Neural progenitor cell (in vitro differentiated cells): ENCODE measurements around the gene THBS3. TPM values are rescaled to one million over a fixed set of nuclear protein-coding genes. Genes with fewer than 3 reads are reported as not detected.
A peak's percentile ranks its signal among the peaks of the same experiment; 100 is the strongest.

Experiments
- DNase-seq: peaks from one replicate; pipeline ENCODE4 v3.0.0-alpha.2; 2016; ENCODE audit warnings: low spot score
- H2AFZ ChIP-seq: fragments of 200-600 bp; sonication (generic); replicated peaks from 2 replicates; pipeline ENCODE4 v1.6.1; 2016; ENCODE audit warnings: antibody characterized with exemption
- H3F3A ChIP-seq: fragments of 200-600 bp; sonication (generic); 2 replicates; pipeline ENCODE4 v1.6.1; 2016; ENCODE audit warnings: antibody characterized with exemption, low read depth
- H3K27ac ChIP-seq: fragments of 200-600 bp; sonication (generic); 2 replicates; pipeline ENCODE4 v1.5.1; 2016; ENCODE audit warnings: mild to moderate bottlenecking
- H3K27me3 ChIP-seq: fragments of 200-600 bp; sonication (generic); 2 replicates; pipeline ENCODE4 v1.6.1; 2016; ENCODE audit warnings: mild to moderate bottlenecking, moderate library complexity
- H3K36me3 ChIP-seq: fragments of 200-600 bp; sonication (generic); 2 replicates; pipeline ENCODE4 v1.5.1; 2016
- H3K4me1 ChIP-seq: fragments of 200-600 bp; sonication (generic); 2 replicates; pipeline ENCODE4 v1.6.1; 2016; ENCODE audit warnings: mixed run types
- H3K4me2 ChIP-seq: fragments of 200-600 bp; sonication (generic); 2 replicates; pipeline ENCODE4 v1.6.1; 2016
- H3K4me3 ChIP-seq: fragments of 200-600 bp; sonication (generic); 2 replicates; pipeline ENCODE4 v1.5.1; 2016
- H3K79me2 ChIP-seq: fragments of 200-600 bp; sonication (generic); 2 replicates; pipeline ENCODE4 v1.6.1; 2016; ENCODE audit warnings: low read depth
- H3K9ac ChIP-seq: fragments of 200-600 bp; sonication (generic); 2 replicates; pipeline ENCODE4 v1.6.1; 2016
- H3K9me3 ChIP-seq: fragments of 200-600 bp; sonication (generic); 2 replicates; pipeline ENCODE4 v1.5.1; 2016; ENCODE audit warnings: low read depth
- H4K20me1 ChIP-seq: fragments of 200-600 bp; sonication (generic); 2 replicates; pipeline ENCODE4 v1.6.1; 2016; ENCODE audit warnings: low read depth
- H3K27ac Mint-ChIP-seq: 3 replicates; pipeline ENCODE4 v1.8.0; 2021; ENCODE audit warnings: mixed read lengths
- H3K27me3 Mint-ChIP-seq: 2 replicates; pipeline ENCODE4 v1.8.0; 2022; ENCODE audit warnings: low read depth, mild to moderate bottlenecking, inconsistent platforms, moderate library complexity, mixed read lengths; ENCODE audit not compliant: insufficient read depth
- H3K36me3 Mint-ChIP-seq: 3 replicates; pipeline ENCODE4 v1.8.0; 2021; ENCODE audit warnings: mixed read lengths
- H3K4me1 Mint-ChIP-seq: 3 replicates; pipeline ENCODE4 v1.8.0; 2021; ENCODE audit warnings: mixed read lengths
- H3K4me3 Mint-ChIP-seq: 3 replicates; pipeline ENCODE4 v1.8.0; 2021; ENCODE audit warnings: mild to moderate bottlenecking, moderate library complexity, mixed read lengths
- H3K9me3 Mint-ChIP-seq: 3 replicates; pipeline ENCODE4 v1.8.0; 2020; ENCODE audit warnings: mixed read lengths
- EZH2 ChIP-seq: fragments of 200-600 bp; sonication (generic); IDR thresholded peaks from 2 replicates; pipeline ENCODE4 v1.6.1; 2017; ENCODE audit warnings: antibody characterized with exemption, mild to moderate bottlenecking, moderate library complexity
- EZH2phosphoT487 ChIP-seq: fragments of 200-600 bp; sonication (generic); IDR thresholded peaks from 2 replicates; pipeline ENCODE4 v1.6.1; 2017; ENCODE audit warnings: antibody characterized with exemption
- total RNA-seq: library from RNA; depleted of rRNA; stranded (reverse); fragments of >200 nt; gene quantifications from 2 replicates; pipeline ENCODE4 v1.2.3, GENCODE V29; 2015; ENCODE audit warnings: low replicate concordance
- TF ChIP-seq, protein P1 (sequence below): fragments of 200-600 bp; sonication (generic); IDR thresholded peaks from 2 replicates; pipeline ENCODE4 v1.5.1; 2017; ENCODE audit warnings: antibody characterized with exemption, mild to moderate bottlenecking

THBS3 gene
- total RNA-seq, 1 donor from 2014 or later, result 19.3 TPM

DNA sequence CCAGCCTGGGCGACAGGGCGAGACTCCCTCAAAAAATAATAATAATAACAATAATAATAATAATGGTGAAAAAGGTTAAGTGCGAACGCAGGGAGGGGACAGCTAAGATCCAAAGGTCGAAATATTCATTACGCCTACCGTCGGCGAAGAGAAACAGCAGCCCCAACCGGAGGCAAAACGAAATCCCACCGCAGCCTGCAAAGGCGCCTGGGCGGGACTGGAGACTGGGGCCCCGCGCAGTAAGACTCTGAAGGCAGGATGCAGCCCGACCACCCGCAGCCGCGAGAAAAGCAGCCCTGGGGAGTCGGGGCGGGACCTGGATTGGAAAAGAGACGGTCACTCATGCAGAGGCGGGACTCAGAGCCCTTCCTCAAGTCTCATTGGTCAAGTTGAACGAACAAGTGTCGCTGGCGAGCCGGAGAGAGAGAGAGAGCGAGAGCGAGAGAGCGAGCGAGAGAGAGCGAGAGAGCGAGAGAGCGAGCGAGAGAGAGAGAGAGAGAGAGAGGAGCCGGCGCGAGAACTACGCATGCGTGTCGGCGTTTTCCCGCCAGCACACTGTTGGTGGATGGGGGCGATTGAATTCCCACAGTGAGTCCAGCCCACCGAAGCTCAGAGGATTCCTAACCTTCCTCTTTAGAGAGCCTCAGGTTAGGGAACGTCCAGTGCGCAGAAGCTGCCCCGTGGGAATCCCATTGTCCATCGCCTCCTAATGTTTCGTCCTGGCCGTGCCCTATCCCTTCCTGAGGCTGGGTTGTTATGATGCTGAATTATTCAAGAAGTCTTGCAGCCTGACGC is 36.9 kb upstream of the THBS3 start:
- no peaks in the 10 kb centered on the region for H3K36me3 ChIP-seq
- H4K20me1 ChIP-seq, result no peaks in the 10 kb centered on the region
- Mint-ChIP-seq H3K4me1 (peaks cover 45% of the 10 kb centered on the region), H3K9me3 (peaks cover 2% of the 10 kb centered on the region), H3K27me3 (peaks cover 10% of the 10 kb centered on the region), H3K27ac (peak overlapping the region; percentile 91), H3K36me3 (peaks cover 8% of the 10 kb centered on the region), H3K4me3 (peak overlapping the region; percentile 83)
- H3K27ac ChIP-seq, result peak overlapping the region; percentile 74
- peak; percentile 96 for DNase-seq
- peak overlapping the region; percentile 52 for H3K4me3 ChIP-seq
- H3K27me3 ChIP-seq, result no peaks in the 10 kb centered on the region
- TF ChIP-seq EZH2phosphoT487 (no peak), EZH2 (peak; percentile 52)
- TF ChIP-seq, protein P1, sequence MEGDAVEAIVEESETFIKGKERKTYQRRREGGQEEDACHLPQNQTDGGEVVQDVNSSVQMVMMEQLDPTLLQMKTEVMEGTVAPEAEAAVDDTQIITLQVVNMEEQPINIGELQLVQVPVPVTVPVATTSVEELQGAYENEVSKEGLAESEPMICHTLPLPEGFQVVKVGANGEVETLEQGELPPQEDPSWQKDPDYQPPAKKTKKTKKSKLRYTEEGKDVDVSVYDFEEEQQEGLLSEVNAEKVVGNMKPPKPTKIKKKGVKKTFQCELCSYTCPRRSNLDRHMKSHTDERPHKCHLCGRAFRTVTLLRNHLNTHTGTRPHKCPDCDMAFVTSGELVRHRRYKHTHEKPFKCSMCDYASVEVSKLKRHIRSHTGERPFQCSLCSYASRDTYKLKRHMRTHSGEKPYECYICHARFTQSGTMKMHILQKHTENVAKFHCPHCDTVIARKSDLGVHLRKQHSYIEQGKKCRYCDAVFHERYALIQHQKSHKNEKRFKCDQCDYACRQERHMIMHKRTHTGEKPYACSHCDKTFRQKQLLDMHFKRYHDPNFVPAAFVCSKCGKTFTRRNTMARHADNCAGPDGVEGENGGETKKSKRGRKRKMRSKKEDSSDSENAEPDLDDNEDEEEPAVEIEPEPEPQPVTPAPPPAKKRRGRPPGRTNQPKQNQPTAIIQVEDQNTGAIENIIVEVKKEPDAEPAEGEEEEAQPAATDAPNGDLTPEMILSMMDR, result peak; percentile 47
- H3K9ac ChIP-seq, result peak overlapping the region; percentile 41
- H3K4me1 ChIP-seq, result peaks cover 9% of the 10 kb centered on the region
- peak overlapping the region; percentile 65 for H2AFZ ChIP-seq
- H3K79me2 ChIP-seq, result no peaks in the 10 kb centered on the region
- peaks cover 53% of the 10 kb centered on the region for H3F3A ChIP-seq
- H3K4me2 ChIP-seq, result peak overlapping the region; percentile 80
- H3K9me3 ChIP-seq, result no peaks in the 10 kb centered on the region

DNA sequence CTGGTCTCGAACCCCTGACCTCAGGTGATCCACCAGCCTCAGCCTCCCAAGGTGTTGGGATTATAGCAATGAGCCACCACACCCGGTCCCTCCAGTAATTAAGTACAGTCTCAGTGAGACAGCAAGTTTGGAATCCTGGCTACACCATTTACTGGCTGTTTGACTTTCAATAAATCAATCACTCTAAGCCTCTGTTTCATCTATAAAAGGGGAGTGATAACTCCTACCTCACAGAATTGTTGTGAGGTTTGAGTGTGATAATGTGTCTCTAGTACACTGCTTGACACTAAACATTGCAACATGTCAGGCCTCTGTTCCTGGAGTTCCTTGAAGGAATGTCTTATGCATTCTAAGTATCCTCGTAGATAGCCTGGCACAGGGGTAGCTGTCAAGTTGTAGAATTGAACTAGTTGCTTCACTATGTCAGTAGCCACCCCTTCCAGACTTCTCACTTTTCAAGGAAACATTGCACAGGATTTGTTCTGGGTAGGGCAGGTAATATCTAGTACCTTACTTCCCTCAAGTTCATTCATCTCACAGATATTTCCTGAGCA is 35.2 kb upstream of the THBS3 start:
- H3K27ac Mint-ChIP-seq, result no peak overlapping the region
- no peak overlapping the region for H2AFZ ChIP-seq
- H3K27ac ChIP-seq, result no peak overlapping the region
- H3K9me3 ChIP-seq, result no peaks in the 10 kb centered on the region
- H3K27me3 ChIP-seq, result no peaks in the 10 kb centered on the region
- peaks cover 9% of the 10 kb centered on the region for H3K36me3 Mint-ChIP-seq
- H3K4me1 Mint-ChIP-seq, result peaks cover 45% of the 10 kb centered on the region
- no peaks in the 10 kb centered on the region for H3K79me2 ChIP-seq
- peaks cover 9% of the 10 kb centered on the region for H3K4me1 ChIP-seq
- H3K36me3 ChIP-seq, result no peaks in the 10 kb centered on the region
- no peak overlapping the region for H3K9ac ChIP-seq
- peaks cover 53% of the 10 kb centered on the region for H3F3A ChIP-seq
- H3K4me2 ChIP-seq, result peak overlapping the region; percentile 80
- no peaks in the 10 kb centered on the region for H4K20me1 ChIP-seq
- TF ChIP-seq EZH2 (no peak), EZH2phosphoT487 (no peak)
- TF ChIP-seq, protein P1, result no peak
- H3K9me3 Mint-ChIP-seq, result peaks cover 2% of the 10 kb centered on the region
- DNase-seq, result no peak
- no peak overlapping the region for H3K4me3 ChIP-seq
- H3K4me3 Mint-ChIP-seq, result peak overlapping the region; percentile 83
- peaks cover 8% of the 10 kb centered on the region for H3K27me3 Mint-ChIP-seq

DNA sequence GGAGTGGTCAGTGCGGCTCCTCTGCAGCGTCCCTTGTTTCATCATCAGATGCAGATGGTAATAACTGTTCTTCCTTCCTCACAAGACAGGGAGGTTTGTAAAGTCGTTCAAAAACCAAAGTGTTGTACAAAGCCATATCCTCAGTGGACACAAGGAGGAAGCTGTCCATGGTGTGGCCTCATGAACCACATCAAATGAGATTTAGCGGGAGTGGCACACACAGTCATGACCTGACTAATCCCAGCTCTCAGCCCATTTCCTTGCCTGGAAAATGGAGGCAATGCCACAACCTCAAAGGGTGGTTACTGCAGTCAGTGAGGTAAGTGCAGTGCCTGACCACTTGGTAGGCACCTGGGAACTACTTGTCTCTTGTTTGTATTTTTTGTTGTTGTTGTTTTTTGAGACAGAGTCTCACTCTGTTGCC is 34.2 kb upstream of the THBS3 start:
- Histone ChIP-seq H3K27me3 (no peaks in the 10 kb centered on the region), H3K79me2 (no peaks in the 10 kb centered on the region), H3K9ac (no peak overlapping the region), H3K36me3 (no peaks in the 10 kb centered on the region), H4K20me1 (no peaks in the 10 kb centered on the region), H3K4me3 (no peak overlapping the region), H3K27ac (no peak overlapping the region), H3K4me2 (no peak overlapping the region), H3K9me3 (no peaks in the 10 kb centered on the region), H2AFZ (no peak overlapping the region), H3K4me1 (peaks cover 9% of the 10 kb centered on the region), H3F3A (peaks cover 52% of the 10 kb centered on the region)
- H3K4me3 Mint-ChIP-seq, result peak overlapping the region; percentile 30
- H3K36me3 Mint-ChIP-seq, result peaks cover 9% of the 10 kb centered on the region
- peaks cover 45% of the 10 kb centered on the region for H3K4me1 Mint-ChIP-seq
- H3K27me3 Mint-ChIP-seq, result peaks cover 8% of the 10 kb centered on the region
- TF ChIP-seq, protein P1, result no peak
- no peak for TF ChIP-seq EZH2phosphoT487
- no peak for TF ChIP-seq EZH2
- no peak for DNase-seq
- peak overlapping the region; percentile 79 for H3K27ac Mint-ChIP-seq
- peaks cover 2% of the 10 kb centered on the region for H3K9me3 Mint-ChIP-seq
